Ascending aorta (tissue), 2 donors: ENCODE results near the gene RCAN2. TPM values are rescaled to one million over a fixed set of nuclear protein-coding genes. Genes with fewer than 3 reads are reported as not detected.
A peak's percentile ranks its signal among the peaks of the same experiment; 100 is the strongest.

Experiments
- DNase-seq, 2 donors: peaks; one replicate each; pipeline ENCODE4 v3.0.0-alpha.2; 2019; ENCODE audit warnings: low spot score in 2 of 2
- H3K27ac ChIP-seq, 2 donors: fragments of 200-600 bp; sonication (generic); one replicate each; pipeline ENCODE4 v1.5.1; 2016 to 2017; ENCODE audit warnings: mild to moderate bottlenecking in 1 of 2
- H3K27me3 ChIP-seq: fragments of 200-600 bp; sonication (generic); one replicate; pipeline ENCODE4 v1.5.1; 2017
- H3K36me3 ChIP-seq, 2 donors: fragments of 200-600 bp; sonication (generic); one replicate each; pipeline ENCODE4 v1.5.1; 2016
- H3K4me1 ChIP-seq, 2 donors: fragments of 200-600 bp; sonication (generic); one replicate each; pipeline ENCODE4 v1.5.1; 2016 to 2017; ENCODE audit warnings: mild to moderate bottlenecking in 1 of 2
- H3K4me3 ChIP-seq, 2 donors: fragments of 200-600 bp; sonication (generic); one replicate each; pipeline ENCODE4 v1.5.1; 2016 to 2017; ENCODE audit warnings: mild to moderate bottlenecking in 1 of 2
- H3K9me3 ChIP-seq, 2 donors: fragments of 200-600 bp; sonication (generic); one replicate each; pipeline ENCODE4 v1.5.1; 2016
- intact Hi-C: fragments of 100-400 bp; cut with DNase I; formaldehyde crosslinking; loops from one replicate; pipeline ENCODE4 v1.15.1; 2023
- total RNA-seq: library from RNA; depleted of rRNA; stranded (reverse); fragments of >200 nt; gene quantifications from one replicate; pipeline ENCODE4 v1.1.0, GENCODE V29; 2016
- TF ChIP-seq, protein P1 (sequence below), 3 experiments: fragments of 200-600 bp in 2 of 3; fragments of 450-650 bp in 1 of 3; sonication (generic) in 2 of 3; IDR thresholded peaks; one replicate each; pipeline ENCODE4 v1.5.1; 2016 to 2019; ENCODE audit warnings: antibody characterized with exemption in 3 of 3, mild to moderate bottlenecking in 1 of 3, moderate library complexity in 1 of 3

The RCAN2 gene
- total RNA-seq, 1 donor from 2014 or later, result 83.4 TPM

GRCh38 chr6:46329568-46329967, 161.7 kb downstream of the RCAN2 start:
- no peaks in the 10 kb centered on the region for H3K9me3 ChIP-seq
- H3K27ac ChIP-seq, result no peak overlapping the region
- DNase-seq, result no peak
- H3K4me1 ChIP-seq, result peaks cover 0 to 29% of the 10 kb centered on the region in 2 donors
- intact Hi-C loops, result loop anchor here (5.0 to 10.0 kb wide), 2 partner anchors 48 to 1945 kb away; partner anchors contain the start of gene CDC5L
- no peak overlapping the region for H3K4me3 ChIP-seq
- no peaks in the 10 kb centered on the region for H3K27me3 ChIP-seq
- TF ChIP-seq, protein P1, sequence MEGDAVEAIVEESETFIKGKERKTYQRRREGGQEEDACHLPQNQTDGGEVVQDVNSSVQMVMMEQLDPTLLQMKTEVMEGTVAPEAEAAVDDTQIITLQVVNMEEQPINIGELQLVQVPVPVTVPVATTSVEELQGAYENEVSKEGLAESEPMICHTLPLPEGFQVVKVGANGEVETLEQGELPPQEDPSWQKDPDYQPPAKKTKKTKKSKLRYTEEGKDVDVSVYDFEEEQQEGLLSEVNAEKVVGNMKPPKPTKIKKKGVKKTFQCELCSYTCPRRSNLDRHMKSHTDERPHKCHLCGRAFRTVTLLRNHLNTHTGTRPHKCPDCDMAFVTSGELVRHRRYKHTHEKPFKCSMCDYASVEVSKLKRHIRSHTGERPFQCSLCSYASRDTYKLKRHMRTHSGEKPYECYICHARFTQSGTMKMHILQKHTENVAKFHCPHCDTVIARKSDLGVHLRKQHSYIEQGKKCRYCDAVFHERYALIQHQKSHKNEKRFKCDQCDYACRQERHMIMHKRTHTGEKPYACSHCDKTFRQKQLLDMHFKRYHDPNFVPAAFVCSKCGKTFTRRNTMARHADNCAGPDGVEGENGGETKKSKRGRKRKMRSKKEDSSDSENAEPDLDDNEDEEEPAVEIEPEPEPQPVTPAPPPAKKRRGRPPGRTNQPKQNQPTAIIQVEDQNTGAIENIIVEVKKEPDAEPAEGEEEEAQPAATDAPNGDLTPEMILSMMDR (IDR thresholded peaks at IDR 0.05), result no peak
- H3K36me3 ChIP-seq, result peaks cover 0 to 12% of the 10 kb centered on the region in 2 donors

- intact Hi-C loops, result loop anchor here (5.0 to 10.0 kb wide), 2 partner anchors 50 to 1943 kb away; partner anchors contain the start of gene CDC5L
- no peaks in the 10 kb centered on the region for H3K27me3 ChIP-seq
- peaks cover 0 to 12% of the 10 kb centered on the region in 2 donors for H3K36me3 ChIP-seq
- H3K9me3 ChIP-seq, result no peaks in the 10 kb centered on the region
- peaks cover 0 to 43% of the 10 kb centered on the region in 2 donors for H3K4me1 ChIP-seq
- H3K4me3 ChIP-seq, result no peak overlapping the region
- no peak for DNase-seq
- TF ChIP-seq, protein P1 (IDR thresholded peaks at IDR 0.05), result no peak
- no peak overlapping the region for H3K27ac ChIP-seq
Observed at GRCh38 chr6:46327779-46328178, 163.5 kb downstream of the RCAN2 start.

DNA sequence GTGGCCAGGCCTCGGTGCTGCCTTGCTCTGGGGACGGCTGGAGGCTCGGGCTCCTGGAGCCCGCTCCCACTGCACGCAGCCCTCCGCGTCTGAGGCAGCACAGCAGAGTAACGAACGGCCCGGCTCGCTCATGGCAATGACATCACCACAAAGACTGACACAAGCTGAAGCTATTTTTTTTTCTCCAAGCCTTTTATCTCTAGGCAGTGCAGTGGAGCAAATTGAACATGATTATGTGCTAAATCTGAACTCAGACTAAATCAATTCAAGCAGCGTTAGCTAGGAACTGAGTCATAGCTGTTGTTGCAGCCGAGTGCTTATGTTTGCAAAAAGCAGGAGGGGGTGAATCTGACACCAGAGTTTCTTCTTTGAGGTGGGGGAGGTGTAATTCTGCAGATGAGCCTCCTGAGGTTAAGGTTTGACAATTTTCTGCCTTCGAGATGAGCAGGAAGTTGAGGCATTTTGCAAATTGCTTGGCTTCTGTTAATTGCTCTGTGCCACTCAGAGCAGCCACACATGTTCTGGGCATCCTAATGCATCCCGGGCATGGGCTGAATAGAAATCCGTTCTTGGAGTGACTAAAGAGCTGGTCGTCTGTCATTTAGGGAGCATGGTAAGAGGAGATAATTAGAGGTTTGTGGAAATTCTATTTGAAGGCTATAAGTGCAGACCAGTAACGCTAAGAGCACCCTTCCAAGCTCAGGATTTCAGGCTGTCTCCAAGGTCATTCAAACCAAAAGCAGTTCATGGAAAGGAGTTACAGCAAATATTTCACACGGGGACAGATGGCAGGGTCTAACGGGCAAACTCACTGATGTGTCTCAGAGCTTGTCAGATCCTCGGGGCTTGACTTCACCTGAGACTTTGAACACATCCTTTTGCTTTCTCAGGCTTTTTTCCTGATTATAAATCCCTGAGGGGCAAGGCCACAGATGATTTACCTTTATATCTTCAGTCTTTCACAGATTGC, 165.4 kb downstream of the RCAN2 start:
- DNase-seq, result no peak
- H3K9me3 ChIP-seq, result no peaks in the 10 kb centered on the region
- H3K36me3 ChIP-seq, result peaks cover 0 to 12% of the 10 kb centered on the region in 2 donors
- H3K27ac ChIP-seq, result peak overlapping the region in 1 of 2 donors; percentile 17
- TF ChIP-seq, protein P1 (IDR thresholded peaks at IDR 0.05), result no peak
- no peaks in the 10 kb centered on the region for H3K27me3 ChIP-seq
- H3K4me1 ChIP-seq, result peaks cover 0 to 55% of the 10 kb centered on the region in 2 donors
- intact Hi-C loops, result loop anchor here (5.0 to 10.0 kb wide), 2 partner anchors 51 to 1941 kb away; partner anchors contain the start of gene CDC5L
- H3K4me3 ChIP-seq, result no peak overlapping the region

DNA sequence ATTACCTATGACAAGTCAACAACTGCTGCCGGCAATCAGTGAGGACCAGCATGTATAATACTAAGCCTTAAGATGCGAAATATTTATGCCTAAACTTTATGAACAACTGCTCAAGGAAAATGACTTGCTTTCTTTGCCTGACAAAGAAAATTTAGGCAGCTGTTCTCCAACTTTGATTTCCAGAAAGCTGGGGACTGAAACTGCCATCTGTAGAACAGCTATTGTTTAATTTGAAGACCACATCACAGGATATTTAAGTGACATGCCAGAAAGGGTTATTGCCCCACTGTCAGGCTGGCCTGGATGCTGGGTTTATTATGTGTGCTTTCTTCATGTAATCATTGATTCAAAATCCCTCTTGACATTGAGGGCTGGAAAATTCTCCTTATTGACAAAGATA, 166.5 kb downstream of the RCAN2 start:
- Histone ChIP-seq H3K4me1 (peaks cover 0 to 60% of the 10 kb centered on the region in 2 donors), H3K4me3 (no peak overlapping the region), H3K9me3 (no peaks in the 10 kb centered on the region), H3K27me3 (no peaks in the 10 kb centered on the region), H3K36me3 (peaks cover 0 to 11% of the 10 kb centered on the region in 2 donors), H3K27ac (no peak overlapping the region)
- no peak for DNase-seq
- TF ChIP-seq, protein P1 (IDR thresholded peaks at IDR 0.05), result no peak
- intact Hi-C loops, result loop anchor here (5.0 to 10.0 kb wide), 2 partner anchors 53 to 1940 kb away; partner anchors contain the start of gene CDC5L

DNA sequence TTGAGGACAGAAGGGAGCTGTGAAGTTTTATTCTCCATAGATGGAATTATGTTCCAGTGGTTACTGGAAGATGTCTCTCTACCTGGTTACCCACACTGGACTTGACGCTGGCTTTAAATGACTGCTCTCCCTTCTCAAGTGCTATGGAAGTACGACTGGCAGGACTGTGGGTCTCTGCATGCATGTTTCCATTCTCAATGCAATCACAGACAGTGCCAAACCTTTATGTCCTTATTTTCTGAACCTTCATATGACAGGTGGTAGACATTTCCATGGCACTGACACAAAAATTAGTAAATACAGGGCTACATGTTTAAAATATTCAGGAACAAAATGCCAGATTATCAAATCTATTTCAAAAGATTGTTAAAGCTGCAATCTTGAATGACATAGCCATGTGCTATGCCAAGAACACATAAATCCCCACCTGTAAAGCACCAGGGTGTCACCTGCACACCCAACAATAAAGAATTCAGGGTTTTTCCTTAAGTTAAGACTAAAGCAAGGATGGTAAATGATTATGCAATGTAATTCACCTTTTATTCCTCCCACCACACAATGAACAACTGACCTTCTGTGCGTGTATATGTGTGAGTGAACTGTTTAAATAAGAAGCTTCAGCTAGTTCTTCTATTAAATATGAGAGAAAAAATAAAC, 167.2 kb downstream of the RCAN2 start:
- no peak for DNase-seq
- H3K4me1 ChIP-seq, result peaks cover 0 to 58% of the 10 kb centered on the region in 2 donors
- TF ChIP-seq, protein P1 (IDR thresholded peaks at IDR 0.05), result no peak
- no peaks in the 10 kb centered on the region for H3K9me3 ChIP-seq
- H3K27ac ChIP-seq, result peak overlapping the region; percentile 34 to 54
- H3K4me3 ChIP-seq, result no peak overlapping the region
- intact Hi-C loops, result loop anchor here (2.0 to 10.0 kb wide), 2 partner anchors 107 to 1939 kb away; partner anchors contain the start of gene CDC5L
- H3K27me3 ChIP-seq, result no peaks in the 10 kb centered on the region
- H3K36me3 ChIP-seq, result peaks cover 0 to 5% of the 10 kb centered on the region in 2 donors
